GM06990 (cell line): Measurements from ENCODE around the gene COL16A1.
A peak's percentile ranks its signal among the peaks of the same experiment; 100 is the strongest.
"Not testable (repeated sequence)": the region's sequence is repeated elsewhere in the genome, so short reads cannot be mapped to it uniquely, and the experiment has no call there.

Source experiments
- DNase-seq: peaks from one replicate; pipeline ENCODE4 v3.0.0-alpha.2; 2011; ENCODE audit not compliant: insufficient read length; ENCODE audit errors: extremely low read depth
- H3K27me3 ChIP-seq: replicated peaks from 2 replicates; pipeline ENCODE4 v1.6.0; 2011; ENCODE audit warnings: low read length; ENCODE audit not compliant: control insufficient read depth, insufficient read depth
- H3K36me3 ChIP-seq: 2 replicates; pipeline ENCODE4 v1.5.1; 2011; ENCODE audit warnings: low read length; ENCODE audit not compliant: control insufficient read depth, insufficient read depth
- H3K4me3 ChIP-seq: replicated peaks from 2 replicates; pipeline ENCODE4 v1.5.1; 2011; ENCODE audit warnings: low read depth, mild to moderate bottlenecking, control low read depth, low read length
- TF ChIP-seq, protein P1 (sequence below): IDR thresholded peaks from 2 replicates; pipeline ENCODE4 v1.5.1; 2011; ENCODE audit warnings: low read length, control low read depth, mild to moderate bottlenecking, inconsistent platforms; ENCODE audit not compliant: insufficient read depth, poor library complexity, severe bottlenecking

The COL16A1 gene

DNA sequence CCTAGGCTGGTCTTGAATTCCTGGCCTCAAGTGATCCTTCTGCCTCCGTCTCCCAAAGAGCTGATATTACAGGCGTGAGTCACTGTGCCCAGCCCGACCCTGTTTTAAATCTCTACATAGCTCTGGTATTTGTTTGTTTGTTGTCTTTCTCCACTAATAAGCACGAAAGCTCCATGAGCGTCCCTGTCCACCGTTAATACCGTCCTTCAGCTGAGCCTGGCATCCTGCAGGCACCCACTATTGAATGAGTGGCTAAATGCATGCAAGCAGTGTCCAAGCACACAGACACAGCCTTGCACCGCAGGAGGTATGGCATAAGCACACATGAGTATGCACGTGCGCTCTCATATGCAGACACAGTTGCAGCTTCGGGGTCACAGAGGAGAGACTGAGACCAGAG, 4.5 kb upstream of the COL16A1 start:
- DNase-seq: no peak
- peaks cover 2% of the 10 kb centered on the region; the same call in 1 of the 2 replicates for H3K27me3 ChIP-seq
- no peak overlapping the region for H3K4me3 ChIP-seq
- TF ChIP-seq, protein P1, sequence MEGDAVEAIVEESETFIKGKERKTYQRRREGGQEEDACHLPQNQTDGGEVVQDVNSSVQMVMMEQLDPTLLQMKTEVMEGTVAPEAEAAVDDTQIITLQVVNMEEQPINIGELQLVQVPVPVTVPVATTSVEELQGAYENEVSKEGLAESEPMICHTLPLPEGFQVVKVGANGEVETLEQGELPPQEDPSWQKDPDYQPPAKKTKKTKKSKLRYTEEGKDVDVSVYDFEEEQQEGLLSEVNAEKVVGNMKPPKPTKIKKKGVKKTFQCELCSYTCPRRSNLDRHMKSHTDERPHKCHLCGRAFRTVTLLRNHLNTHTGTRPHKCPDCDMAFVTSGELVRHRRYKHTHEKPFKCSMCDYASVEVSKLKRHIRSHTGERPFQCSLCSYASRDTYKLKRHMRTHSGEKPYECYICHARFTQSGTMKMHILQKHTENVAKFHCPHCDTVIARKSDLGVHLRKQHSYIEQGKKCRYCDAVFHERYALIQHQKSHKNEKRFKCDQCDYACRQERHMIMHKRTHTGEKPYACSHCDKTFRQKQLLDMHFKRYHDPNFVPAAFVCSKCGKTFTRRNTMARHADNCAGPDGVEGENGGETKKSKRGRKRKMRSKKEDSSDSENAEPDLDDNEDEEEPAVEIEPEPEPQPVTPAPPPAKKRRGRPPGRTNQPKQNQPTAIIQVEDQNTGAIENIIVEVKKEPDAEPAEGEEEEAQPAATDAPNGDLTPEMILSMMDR: no peak
- no peaks in the 10 kb centered on the region for H3K36me3 ChIP-seq

DNA sequence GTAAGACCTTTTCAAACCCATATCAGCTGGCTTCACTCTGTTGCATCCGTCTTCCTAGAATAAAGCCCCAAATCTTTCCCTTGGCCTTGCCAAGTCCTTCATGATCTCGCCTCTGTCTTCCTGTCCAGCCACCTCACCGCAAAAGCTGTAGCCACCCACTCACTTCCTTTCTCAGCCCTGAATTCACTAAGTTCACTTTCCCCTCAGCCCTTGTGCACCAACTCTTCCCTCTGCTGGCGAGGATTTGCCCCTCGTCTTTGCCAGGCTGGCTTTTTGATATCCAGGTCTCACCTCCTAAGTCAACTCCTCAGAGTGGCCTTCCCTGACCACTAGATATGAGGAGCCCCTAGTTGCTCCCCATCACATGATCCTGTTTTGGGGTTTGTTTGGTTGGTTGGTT, 3.9 kb upstream of the COL16A1 start:
- no peak for DNase-seq
- peaks cover 2% of the 10 kb centered on the region; the same call in 1 of the 2 replicates for H3K27me3 ChIP-seq
- H3K4me3 ChIP-seq: no peak overlapping the region
- H3K36me3 ChIP-seq: no peaks in the 10 kb centered on the region
- TF ChIP-seq, protein P1: peak; percentile 44

DNA sequence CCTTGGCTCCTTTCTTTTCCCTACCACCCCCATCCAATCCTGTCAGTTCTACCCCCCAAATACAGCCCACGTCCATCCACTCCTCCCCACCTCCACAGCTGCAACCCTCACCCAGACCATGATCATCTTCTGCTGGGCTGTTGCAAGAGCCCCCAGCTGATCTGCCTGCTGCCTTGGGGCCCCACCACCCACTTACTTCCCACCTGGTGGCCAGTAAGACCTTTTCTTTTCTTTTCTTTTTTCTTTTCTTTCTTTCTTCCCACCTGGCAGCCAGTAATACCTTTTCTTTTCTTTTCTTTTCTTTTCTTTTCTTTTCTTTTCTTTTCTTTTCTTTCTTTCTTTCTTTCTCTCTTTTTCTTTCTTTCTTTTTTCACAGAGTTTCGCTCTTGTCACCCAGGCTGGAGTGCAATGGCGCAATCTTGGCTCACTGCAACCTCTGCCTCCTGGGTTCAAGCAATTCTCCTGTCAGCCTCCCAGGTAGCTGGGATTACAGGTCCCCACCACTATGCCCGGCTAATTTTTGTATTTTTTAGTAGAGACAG, 3.3 kb upstream of the COL16A1 start:
- H3K36me3 ChIP-seq, H3K4me3 ChIP-seq, DNase-seq, H3K27me3 ChIP-seq: not testable (repeated sequence)

DNA sequence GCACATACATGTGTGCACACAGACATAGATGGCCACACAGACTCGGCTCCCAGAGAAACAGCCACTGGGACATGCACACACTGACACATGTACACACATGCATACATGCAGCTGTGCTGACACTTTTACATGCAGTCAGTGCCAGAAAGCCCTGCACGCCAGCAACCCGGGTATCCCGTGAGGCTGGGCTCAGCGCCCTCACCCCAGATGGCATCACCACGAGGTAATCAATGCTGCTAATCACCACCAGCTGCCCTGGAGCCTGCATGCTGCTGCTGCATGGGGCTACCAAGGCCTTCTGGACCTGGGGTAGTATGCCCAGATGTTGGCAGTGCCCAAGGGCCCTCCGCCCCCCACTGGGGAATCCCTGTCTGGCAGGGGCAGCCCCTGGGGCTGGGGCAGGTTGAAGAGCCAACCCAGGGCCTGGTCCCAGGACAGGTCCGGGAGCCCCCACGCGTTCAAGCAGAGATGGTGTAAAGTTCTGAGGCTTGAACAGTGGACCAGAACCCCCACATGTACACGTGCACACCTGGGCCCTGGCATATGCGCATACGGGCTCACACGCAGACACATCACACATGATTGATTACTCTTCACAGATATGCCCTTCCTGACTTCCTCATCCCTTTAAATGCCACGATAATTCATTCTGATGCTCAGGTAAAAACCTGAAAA, 2.7 kb upstream of the COL16A1 start:
- TF ChIP-seq, protein P1: peak; percentile 13
- no peak overlapping the region for H3K4me3 ChIP-seq
- no peak for DNase-seq
- peaks cover 2% of the 10 kb centered on the region; the same call in 1 of the 2 replicates for H3K27me3 ChIP-seq
- H3K36me3 ChIP-seq: no peaks in the 10 kb centered on the region

DNA sequence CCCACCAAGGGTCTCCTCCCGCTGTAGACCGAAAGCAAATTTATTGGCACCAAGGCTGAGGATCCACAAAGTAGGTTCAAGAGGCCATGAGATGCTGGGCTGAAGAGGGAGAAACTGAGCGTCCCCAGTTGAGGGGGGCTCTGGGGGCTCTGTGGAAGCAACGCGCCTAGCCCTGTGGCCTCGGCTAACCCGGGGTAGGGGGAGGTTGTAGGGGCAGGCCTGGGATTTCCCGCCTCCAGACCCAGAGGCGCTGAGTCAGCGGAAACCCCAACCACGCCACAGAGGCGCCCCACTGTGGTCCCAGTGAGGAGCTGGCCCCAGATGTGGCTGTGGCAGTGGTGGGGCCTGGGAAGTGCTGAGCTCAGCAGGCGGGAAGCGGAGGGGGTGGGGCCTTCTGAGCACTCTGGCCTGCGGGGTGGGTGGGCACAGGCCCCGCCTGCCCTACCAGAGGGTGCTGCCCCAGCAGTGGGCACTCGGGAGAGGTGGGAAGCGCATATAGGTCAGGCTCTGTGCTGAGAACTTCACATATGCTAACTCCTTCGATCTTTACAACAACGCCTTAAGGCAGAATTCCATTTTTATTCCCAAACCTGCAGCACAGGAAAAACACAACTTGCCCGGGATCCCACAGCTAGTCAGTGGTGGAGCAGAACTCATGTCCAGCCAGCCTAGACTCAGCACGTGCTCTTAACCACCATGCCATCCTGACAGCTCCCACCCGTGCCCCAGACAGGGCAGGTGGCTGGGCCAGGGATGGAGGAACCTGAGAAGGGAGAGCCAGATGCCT, 1.5 kb upstream of the COL16A1 start:
- Histone ChIP-seq H3K36me3 (no peaks in the 10 kb centered on the region), H3K27me3 (peaks cover 2% of the 10 kb centered on the region; the same call in 1 of the 2 replicates), H3K4me3 (no peak overlapping the region)
- DNase-seq: peak; percentile 76
- TF ChIP-seq, protein P1: peak; percentile 52
